ENCODE data around the gene MME. TPM values are rescaled to one million over a fixed set of nuclear protein-coding genes. Genes with fewer than 3 reads are reported as not detected.

MME gene
- total and polyA plus RNA-seq, 4 donors, result 4.1 to 20.7 (median 9.5) TPM

GRCh38 chr3:155129396-155129795 is 49.3 kb downstream of the MME start:
- no peak for DNase-seq (ENCODE audit: low spot score)
- Histone ChIP-seq H3K27me3 (ENCODE audit: control insufficient read depth in 4 of 4, insufficient read depth in 4 of 4, low read length in 3 of 4) (no peaks in the 10 kb centered on the region), H3K4me3 (ENCODE audit: low read depth in 1 of 3, low read length in 3 of 3) (no peak overlapping the region), H3K9ac (ENCODE audit: low read depth in 1 of 2, low read length in 2 of 2) (no peak overlapping the region), H3K27ac (ENCODE audit: low read depth in 1 of 2, low read length in 2 of 2) (no peak overlapping the region), H3K4me1 (ENCODE audit: control insufficient read depth in 4 of 4, insufficient read depth in 4 of 4, low read length in 3 of 4) (no peaks in the 10 kb centered on the region), H3K9me3 (ENCODE audit: control insufficient read depth in 4 of 4, low read length in 3 of 4) (no peaks in the 10 kb centered on the region), H3K36me3 (ENCODE audit: control insufficient read depth in 4 of 4, insufficient read depth in 3 of 4, low read depth in 1 of 4, low read length in 3 of 4) (peaks cover 0 to 2% (median under 1%) of the 10 kb centered on the region in 4 donors)
- TF ChIP-seq RAD21 (IDR thresholded peaks at IDR 0.05) (no peak), NR2F2 (IDR thresholded peaks at IDR 0.05) (no peak), ZBTB33 (IDR thresholded peaks at IDR 0.05) (no peak), RXRA (IDR thresholded peaks at IDR 0.05) (no peak)
- WGBS, result 76% methylated on average over 2 of the region's 2 CpGs

- no peak for TF ChIP-seq JUND (IDR thresholded peaks at IDR 0.05)
- no peak for TF ChIP-seq CTCF (IDR thresholded peaks at IDR 0.05; ENCODE audit: low read depth, low read length, missing input control)
- TF ChIP-seq SP1 (IDR thresholded peaks at IDR 0.05), result no peak
- TF ChIP-seq ATF3 (IDR thresholded peaks at IDR 0.05), result no peak
- TF ChIP-seq HNF4G (IDR thresholded peaks at IDR 0.05), result no peak
- no peak for TF ChIP-seq TAF1 (conservative IDR thresholded peaks at IDR 0.05)
- TF ChIP-seq FOXA2 (IDR thresholded peaks at IDR 0.05), result no peak
- no peak for TF ChIP-seq YY1 (IDR thresholded peaks at IDR 0.05)
- TF ChIP-seq NR2F2 (IDR thresholded peaks at IDR 0.05), result no peak
- no peak for TF ChIP-seq FOXA1 (IDR thresholded peaks at IDR 0.05)
- no peak for TF ChIP-seq RXRA (IDR thresholded peaks at IDR 0.05)
- no peaks in the 10 kb centered on the region for H3K9me3 ChIP-seq (ENCODE audit: control insufficient read depth in 4 of 4, low read length in 3 of 4)
- H3K9ac ChIP-seq (ENCODE audit: low read depth in 1 of 2, low read length in 2 of 2), result no peak overlapping the region
- H3K4me3 ChIP-seq (ENCODE audit: low read depth in 1 of 3, low read length in 3 of 3), result no peak overlapping the region
- H3K4me1 ChIP-seq (ENCODE audit: control insufficient read depth in 4 of 4, insufficient read depth in 4 of 4, low read length in 3 of 4), result peaks cover 0 to 4% (median under 1%) of the 10 kb centered on the region in 4 donors
- DNase-seq (ENCODE audit: low spot score), result no peak
- H3K36me3 ChIP-seq (ENCODE audit: control insufficient read depth in 4 of 4, insufficient read depth in 3 of 4, low read depth in 1 of 4, low read length in 3 of 4), result peaks cover 0 to 2% (median under 1%) of the 10 kb centered on the region in 4 donors
- no peaks in the 10 kb centered on the region for H3K27me3 ChIP-seq (ENCODE audit: control insufficient read depth in 4 of 4, insufficient read depth in 4 of 4, low read length in 3 of 4)
- H3K27ac ChIP-seq (ENCODE audit: low read depth in 1 of 2, low read length in 2 of 2), result no peak overlapping the region
Observed at GRCh38 chr3:155130001-155130400, 49.9 kb downstream of the MME start.

- Histone ChIP-seq H3K36me3 (ENCODE audit: control insufficient read depth in 4 of 4, insufficient read depth in 3 of 4, low read depth in 1 of 4, low read length in 3 of 4) (peaks cover 0 to 2% (median under 1%) of the 10 kb centered on the region in 4 donors), H3K27ac (ENCODE audit: low read depth in 1 of 2, low read length in 2 of 2) (no peak overlapping the region), H3K9me3 (ENCODE audit: control insufficient read depth in 4 of 4, low read length in 3 of 4) (no peaks in the 10 kb centered on the region), H3K4me1 (ENCODE audit: control insufficient read depth in 4 of 4, insufficient read depth in 4 of 4, low read length in 3 of 4) (peaks cover 0 to 6% (median 3%) of the 10 kb centered on the region in 4 donors), H3K9ac (ENCODE audit: low read depth in 1 of 2, low read length in 2 of 2) (no peak overlapping the region), H3K27me3 (ENCODE audit: control insufficient read depth in 4 of 4, insufficient read depth in 4 of 4, low read length in 3 of 4) (no peaks in the 10 kb centered on the region), H3K4me3 (ENCODE audit: low read depth in 1 of 3, low read length in 3 of 3) (no peak overlapping the region)
- 82% methylated on average over 4 of the region's 4 CpGs for WGBS
- DNase-seq (ENCODE audit: low spot score), result no peak
- no peak for TF ChIP-seq TAF1 (conservative IDR thresholded peaks at IDR 0.05)
- TF ChIP-seq HNF4A (conservative IDR thresholded peaks at IDR 0.05), result no peak
- TF ChIP-seq JUND (IDR thresholded peaks at IDR 0.05), result no peak
- TF ChIP-seq EGR1 (IDR thresholded peaks at IDR 0.05; ENCODE audit: low read depth in 2 of 2), result no peak
- no peak for TF ChIP-seq REST (IDR thresholded peaks at IDR 0.05)
- TF ChIP-seq GABPA (IDR thresholded peaks at IDR 0.05 in 1 of 2, conservative IDR thresholded peaks at IDR 0.05 in 1 of 2), result no peak
- TF ChIP-seq YY1 (IDR thresholded peaks at IDR 0.05), result no peak
- no peak for TF ChIP-seq NR2F2 (IDR thresholded peaks at IDR 0.05)
- TF ChIP-seq HNF4G (IDR thresholded peaks at IDR 0.05), result no peak
- TF ChIP-seq SP1 (IDR thresholded peaks at IDR 0.05), result no peak
- no peak for TF ChIP-seq ATF3 (IDR thresholded peaks at IDR 0.05)
- TF ChIP-seq MAX (IDR thresholded peaks at IDR 0.05), result no peak
- no peak for TF ChIP-seq FOXA2 (IDR thresholded peaks at IDR 0.05)
- TF ChIP-seq RXRA (IDR thresholded peaks at IDR 0.05), result no peak
- no peak for TF ChIP-seq FOXA1 (IDR thresholded peaks at IDR 0.05)
Observed at GRCh38 chr3:155131104-155131503, 51.0 kb downstream of the MME start.

Measured in liver (tissue), 9 donors.